ENCODE measurements around the gene DMD. TPM values are rescaled to one million over a fixed set of nuclear protein-coding genes. Genes with fewer than 3 reads are reported as not detected.

DMD gene
- total RNA-seq, 2 experiments from 2014 or later, result 0.27 to 0.49 TPM

GRCh38 chrX:32280921-32281320 is 930.4 kb downstream of the DMD start:
- CTCF ChIA-PET, result no interaction called here
- intact Hi-C loops (cut with micrococcal nuclease), result no loop called here
- no peaks in the 10 kb centered on the region for H3K27me3 Mint-ChIP-seq
- no peaks in the 10 kb centered on the region for H3K36me3 Mint-ChIP-seq (ENCODE audit: low read depth)
- ATAC-seq (no peak), DNase-seq (no peak)
- H3K4me1 Mint-ChIP-seq (ENCODE audit: low read depth), result no peaks in the 10 kb centered on the region
- H3K9me3 Mint-ChIP-seq, result no peaks in the 10 kb centered on the region
- POLR2A ChIA-PET, result no interaction called here
- H3K27ac Mint-ChIP-seq, result no peak overlapping the region
- no peak for TF ChIP-seq CTCF (IDR thresholded peaks at IDR 0.05)
- H3K4me3 Mint-ChIP-seq, result no peak overlapping the region

GRCh38 chrX:32280489-32280888 is 930.9 kb downstream of the DMD start:
- no peaks in the 10 kb centered on the region for H3K27me3 Mint-ChIP-seq

GRCh38 chrX:32276153-32276552 is 935.2 kb downstream of the DMD start:
- no peak overlapping the region for H3K4me3 Mint-ChIP-seq
- ATAC-seq (no peak), DNase-seq (no peak)
- ChIA-PET POLR2A (no interaction called here), CTCF (no interaction called here)
- no peaks in the 10 kb centered on the region for H3K36me3 Mint-ChIP-seq (ENCODE audit: low read depth)
- no peak overlapping the region for H3K27ac Mint-ChIP-seq
- H3K27me3 Mint-ChIP-seq, result no peaks in the 10 kb centered on the region
- intact Hi-C loops (cut with micrococcal nuclease), result no loop called here
- no peaks in the 10 kb centered on the region for H3K4me1 Mint-ChIP-seq (ENCODE audit: low read depth)
- no peak for TF ChIP-seq CTCF (IDR thresholded peaks at IDR 0.05)
- peaks cover 1% of the 10 kb centered on the region for H3K9me3 Mint-ChIP-seq

More at GRCh38 chrX:32280489-32280888, 930.9 kb downstream of the DMD start:
- Mint-ChIP-seq H3K4me1 (ENCODE audit: low read depth) (no peaks in the 10 kb centered on the region), H3K27ac (no peak overlapping the region), H3K4me3 (no peak overlapping the region), H3K9me3 (no peaks in the 10 kb centered on the region), H3K36me3 (ENCODE audit: low read depth) (no peaks in the 10 kb centered on the region)
- TF ChIP-seq CTCF (IDR thresholded peaks at IDR 0.05), result no peak
- intact Hi-C loops (cut with micrococcal nuclease), result no loop called here
- ATAC-seq (no peak), DNase-seq (no peak)
- ChIA-PET POLR2A (no interaction called here), CTCF (no interaction called here)

GRCh38 chrX:32269866-32270265 is 941.5 kb downstream of the DMD start:
- TF ChIP-seq CTCF (IDR thresholded peaks at IDR 0.05), result no peak
- intact Hi-C loops (cut with micrococcal nuclease), result no loop called here
- CTCF ChIA-PET, result no interaction called here
- POLR2A ChIA-PET, result no interaction called here
- Mint-ChIP-seq H3K27ac (no peak overlapping the region), H3K4me1 (ENCODE audit: low read depth) (no peaks in the 10 kb centered on the region), H3K27me3 (no peaks in the 10 kb centered on the region), H3K4me3 (no peak overlapping the region), H3K36me3 (ENCODE audit: low read depth) (no peaks in the 10 kb centered on the region), H3K9me3 (peaks cover 2% of the 10 kb centered on the region)
- ATAC-seq, result no peak
- DNase-seq, result no peak

GRCh38 chrX:32268207-32268606 is 943.1 kb downstream of the DMD start:
- H3K27ac Mint-ChIP-seq, result no peak overlapping the region
- H3K4me3 Mint-ChIP-seq, result no peak overlapping the region
- POLR2A ChIA-PET, result no interaction called here
- no peaks in the 10 kb centered on the region for H3K27me3 Mint-ChIP-seq
- no peak for TF ChIP-seq CTCF (IDR thresholded peaks at IDR 0.05)
- intact Hi-C loops (cut with micrococcal nuclease), result no loop called here
- ATAC-seq, result no peak
- no peak for DNase-seq
- H3K9me3 Mint-ChIP-seq, result peaks cover 6% of the 10 kb centered on the region
- no peaks in the 10 kb centered on the region for H3K4me1 Mint-ChIP-seq (ENCODE audit: low read depth)
- CTCF ChIA-PET, result no interaction called here
- H3K36me3 Mint-ChIP-seq (ENCODE audit: low read depth), result no peaks in the 10 kb centered on the region
